Mesodermal cell (in vitro differentiated cells): ENCODE measurements around the gene HTR3B.
"Not testable (repeated sequence)": the region's sequence is repeated elsewhere in the genome, so short reads cannot be mapped to it uniquely, and the experiment has no call there.

ENCODE experiments used
- H3K27ac ChIP-seq: 2 replicates; pipeline ENCODE4 v1.7.0; 2013; ENCODE audit warnings: mild to moderate bottlenecking, low read depth, low read length, moderate library complexity; ENCODE audit not compliant: severe bottlenecking
- H3K36me3 ChIP-seq: 2 replicates; pipeline ENCODE4 v1.7.1; 2013; ENCODE audit warnings: mild to moderate bottlenecking, low read length, moderate library complexity; ENCODE audit not compliant: control insufficient read depth, insufficient read depth
- H3K4me1 ChIP-seq: one replicate; pipeline ENCODE4 v1.7.1; 2013; ENCODE audit warnings: mild to moderate bottlenecking, low read length; ENCODE audit not compliant: insufficient read depth, control insufficient read depth, poor library complexity, severe bottlenecking
- H3K4me3 ChIP-seq: 2 replicates; pipeline ENCODE4 v1.7.0; 2013; ENCODE audit warnings: low read length, control low read depth, mild to moderate bottlenecking; ENCODE audit not compliant: insufficient read depth, poor library complexity, severe bottlenecking; ENCODE audit errors: extremely low read depth
- H3K9me3 ChIP-seq: 2 replicates; pipeline ENCODE4 v1.7.1; 2013; ENCODE audit warnings: mild to moderate bottlenecking, low read length, moderate library complexity; ENCODE audit not compliant: control insufficient read depth
- WGBS, 2 experiments: methylation state at CpG; one replicate each; pipeline ENCODE4 v1.1.5; 2013; ENCODE audit warnings: missing lambda C conversion rate in 2 of 2; ENCODE audit not compliant: insufficient coverage in 2 of 2; 5-methylcytosine and 5-hydroxymethylcytosine counted together

HTR3B gene

GRCh38 chr11:113911491-113911890 lies 6.9 kb downstream of the HTR3B start:
- not testable (repeated sequence) for H3K27ac ChIP-seq, H3K4me1 ChIP-seq, H3K36me3 ChIP-seq, H3K9me3 ChIP-seq, H3K4me3 ChIP-seq
- WGBS, 2 experiments: 80 to 90% methylated on average over 2 to 3 of the region's 9 CpGs

DNA sequence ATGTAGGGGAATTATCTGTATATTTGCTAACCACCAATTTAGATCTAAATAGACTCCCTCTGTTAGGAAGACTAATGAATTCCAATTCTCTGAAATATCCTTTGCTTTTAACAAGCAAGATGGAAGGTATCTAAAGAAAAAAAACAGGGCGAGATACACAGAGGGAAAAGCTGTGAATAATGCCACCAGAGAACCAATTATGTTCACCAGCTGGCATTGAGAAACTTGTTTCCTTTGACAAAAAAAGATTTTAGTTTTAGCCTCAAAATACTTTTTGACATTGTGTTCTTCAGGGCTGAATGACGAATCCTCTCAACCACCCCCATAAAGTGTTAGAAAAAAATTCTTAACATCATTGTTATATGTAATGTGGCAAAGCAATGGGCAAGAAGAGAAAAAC lies 19.0 kb downstream of the HTR3B start:
- Histone ChIP-seq H3K36me3 (no peaks in the 10 kb centered on the region), H3K9me3 (no peaks in the 10 kb centered on the region), H3K4me1 (no peaks in the 10 kb centered on the region), H3K27ac (no peak overlapping the region), H3K4me3 (no peak overlapping the region)
- 100% methylated on average over 1 of the region's 2 CpGs for WGBS, 2 experiments

- H3K4me3 ChIP-seq: no peak overlapping the region
- no peaks in the 10 kb centered on the region for H3K4me1 ChIP-seq
- 82 to 97% methylated on average over 8 of the region's 12 CpGs for WGBS, 2 experiments
- H3K27ac ChIP-seq: no peak overlapping the region
- no peaks in the 10 kb centered on the region for H3K9me3 ChIP-seq
- no peaks in the 10 kb centered on the region for H3K36me3 ChIP-seq
These were observed 21.9 kb downstream of the HTR3B start for GRCh38 chr11:113926273-113927197.

DNA sequence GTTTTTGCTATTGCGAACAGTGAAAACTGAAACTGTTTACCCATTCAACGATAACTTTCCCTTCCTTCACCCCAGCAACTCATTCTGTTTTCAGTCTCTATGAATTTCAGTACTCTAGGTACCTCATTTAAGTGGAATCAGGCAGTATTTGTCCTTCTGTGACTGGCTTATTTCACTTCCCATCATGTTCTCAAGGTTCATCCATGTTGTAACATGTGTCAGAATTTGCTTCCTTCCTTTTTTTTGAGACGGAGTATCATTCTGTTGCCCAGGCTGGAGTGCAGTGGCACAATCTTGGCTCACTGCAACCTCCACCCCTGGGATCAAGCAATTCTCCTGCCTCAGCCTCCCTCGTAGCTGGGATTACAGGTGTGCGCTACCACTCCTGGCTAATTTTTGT lies 23.7 kb downstream of the HTR3B start:
- Histone ChIP-seq H3K4me1 (no peaks in the 10 kb centered on the region), H3K4me3 (no peak overlapping the region), H3K27ac (no peak overlapping the region), H3K9me3 (no peaks in the 10 kb centered on the region), H3K36me3 (no peaks in the 10 kb centered on the region)
- 95 to 98% methylated on average over 3 to 5 of the region's 5 CpGs for WGBS, 2 experiments

- WGBS, 2 experiments: 44 to 57% methylated on average over 5 to 7 of the region's 7 CpGs
- Histone ChIP-seq H3K9me3 (no peaks in the 10 kb centered on the region), H3K36me3 (no peaks in the 10 kb centered on the region), H3K4me1 (no peaks in the 10 kb centered on the region), H3K27ac (no peak overlapping the region), H3K4me3 (no peak overlapping the region)
These were observed 28.2 kb downstream of the HTR3B start for GRCh38 chr11:113932788-113933187.

DNA sequence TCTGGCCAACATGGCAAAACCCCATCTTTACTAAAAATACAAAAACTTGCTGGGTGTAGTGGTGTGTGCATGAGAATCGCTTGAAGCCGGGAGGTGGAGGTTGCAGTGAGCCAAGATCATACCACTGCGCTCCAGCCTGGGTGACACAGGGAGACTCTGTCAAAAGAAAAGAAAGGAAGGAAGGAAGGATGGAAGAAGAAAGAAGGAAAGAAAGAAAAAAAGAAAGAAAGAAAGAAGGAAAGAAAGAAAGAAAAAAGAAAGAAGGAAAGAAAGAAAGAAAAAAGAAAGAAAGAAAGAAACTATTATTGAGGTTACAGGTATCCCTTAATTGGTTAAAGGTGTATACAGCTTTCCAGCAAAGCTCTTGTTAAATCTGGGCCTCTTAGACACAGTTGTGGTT lies 29.6 kb downstream of the HTR3B start:
- not testable (repeated sequence) for H3K4me1 ChIP-seq, H3K27ac ChIP-seq, H3K9me3 ChIP-seq, H3K4me3 ChIP-seq, H3K36me3 ChIP-seq
- 90 to 100% methylated on average over 1 to 3 of the region's 3 CpGs for WGBS, 2 experiments

- WGBS, 2 experiments: 100% methylated on average over 2 of the region's 4 CpGs; no CpG with 5 or more reads in 1 of the 2 experiments
- H3K4me3 ChIP-seq: no peak overlapping the region
These were observed 30.2 kb downstream of the HTR3B start for GRCh38 chr11:113934761-113935160.

GRCh38 chr11:113935858-113936257 lies 31.3 kb downstream of the HTR3B start:
- no peaks in the 10 kb centered on the region for H3K36me3 ChIP-seq
- no peak overlapping the region for H3K4me3 ChIP-seq
- H3K4me1 ChIP-seq: no peaks in the 10 kb centered on the region
- 93 to 100% methylated on average over 2 to 3 of the region's 4 CpGs for WGBS, 2 experiments
- H3K9me3 ChIP-seq: no peaks in the 10 kb centered on the region
- no peak overlapping the region for H3K27ac ChIP-seq

More at GRCh38 chr11:113934761-113935160, 30.2 kb downstream of the HTR3B start:
- no peaks in the 10 kb centered on the region for H3K9me3 ChIP-seq
- H3K36me3 ChIP-seq: no peaks in the 10 kb centered on the region
- H3K4me1 ChIP-seq: no peaks in the 10 kb centered on the region
- no peak overlapping the region for H3K27ac ChIP-seq

DNA sequence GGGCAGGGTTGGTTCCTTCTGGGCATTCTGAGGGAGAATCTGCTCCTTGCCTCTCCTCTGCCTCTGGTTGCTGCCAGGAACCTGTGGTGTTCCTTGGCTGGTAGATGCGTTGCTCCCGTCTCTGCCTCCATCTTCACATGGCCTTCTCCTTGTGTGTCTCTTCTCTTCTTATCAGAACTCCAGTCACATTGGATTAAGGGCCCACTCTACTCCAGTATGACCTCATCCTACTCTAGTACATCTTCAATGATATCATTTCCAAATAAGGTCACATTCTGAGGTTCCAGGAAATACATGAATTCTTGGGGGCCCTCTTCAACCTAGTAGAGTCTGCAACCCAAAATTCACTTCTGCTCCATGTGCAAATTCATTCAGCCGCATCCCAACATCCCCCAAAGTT lies 33.3 kb downstream of the HTR3B start:
- no peak overlapping the region for H3K4me3 ChIP-seq
- no peaks in the 10 kb centered on the region for H3K9me3 ChIP-seq
- no peaks in the 10 kb centered on the region for H3K4me1 ChIP-seq
- 72 to 87% methylated on average over 3 of the region's 3 CpGs for WGBS, 2 experiments
- no peaks in the 10 kb centered on the region for H3K36me3 ChIP-seq
- no peak overlapping the region for H3K27ac ChIP-seq

- no peak overlapping the region for H3K4me3 ChIP-seq
- H3K36me3 ChIP-seq: no peaks in the 10 kb centered on the region
- no peak overlapping the region for H3K27ac ChIP-seq
- no peaks in the 10 kb centered on the region for H3K9me3 ChIP-seq
- 100% methylated on average over 1 of the region's 8 CpGs for WGBS, 2 experiments
- H3K4me1 ChIP-seq: no peaks in the 10 kb centered on the region
These were observed 37.7 kb downstream of the HTR3B start for GRCh38 chr11:113942256-113942655.

DNA sequence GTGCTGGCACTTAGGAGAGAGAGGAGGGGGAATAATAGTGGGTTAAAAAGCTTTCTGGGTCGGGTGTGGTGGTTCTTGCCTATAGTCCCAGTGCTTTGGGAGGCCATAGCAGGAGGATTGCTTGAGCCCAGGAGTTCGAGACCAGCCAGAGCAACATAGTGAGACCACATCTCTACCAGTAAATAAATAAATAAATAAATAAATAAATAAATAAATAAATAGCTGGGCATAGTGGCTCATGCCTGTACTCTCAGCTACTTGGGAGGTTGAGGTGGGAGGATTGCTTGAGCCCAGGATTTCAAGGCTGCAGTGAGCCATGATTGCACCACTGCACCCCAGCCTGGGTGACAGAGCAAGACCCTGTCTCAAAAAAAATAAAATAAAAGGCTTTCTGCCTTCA lies 41.6 kb downstream of the HTR3B start:
- H3K27ac ChIP-seq, H3K36me3 ChIP-seq, H3K9me3 ChIP-seq, H3K4me3 ChIP-seq, H3K4me1 ChIP-seq: not testable (repeated sequence)
- WGBS, 2 experiments: 78% methylated on average over 1 of the region's 2 CpGs; no CpG with 5 or more reads in 1 of the 2 experiments
